ENCODE results near the gene OR6N1.

OR6N1 gene, protein sequence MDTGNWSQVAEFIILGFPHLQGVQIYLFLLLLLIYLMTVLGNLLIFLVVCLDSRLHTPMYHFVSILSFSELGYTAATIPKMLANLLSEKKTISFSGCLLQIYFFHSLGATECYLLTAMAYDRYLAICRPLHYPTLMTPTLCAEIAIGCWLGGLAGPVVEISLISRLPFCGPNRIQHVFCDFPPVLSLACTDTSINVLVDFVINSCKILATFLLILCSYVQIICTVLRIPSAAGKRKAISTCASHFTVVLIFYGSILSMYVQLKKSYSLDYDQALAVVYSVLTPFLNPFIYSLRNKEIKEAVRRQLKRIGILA

DNA sequence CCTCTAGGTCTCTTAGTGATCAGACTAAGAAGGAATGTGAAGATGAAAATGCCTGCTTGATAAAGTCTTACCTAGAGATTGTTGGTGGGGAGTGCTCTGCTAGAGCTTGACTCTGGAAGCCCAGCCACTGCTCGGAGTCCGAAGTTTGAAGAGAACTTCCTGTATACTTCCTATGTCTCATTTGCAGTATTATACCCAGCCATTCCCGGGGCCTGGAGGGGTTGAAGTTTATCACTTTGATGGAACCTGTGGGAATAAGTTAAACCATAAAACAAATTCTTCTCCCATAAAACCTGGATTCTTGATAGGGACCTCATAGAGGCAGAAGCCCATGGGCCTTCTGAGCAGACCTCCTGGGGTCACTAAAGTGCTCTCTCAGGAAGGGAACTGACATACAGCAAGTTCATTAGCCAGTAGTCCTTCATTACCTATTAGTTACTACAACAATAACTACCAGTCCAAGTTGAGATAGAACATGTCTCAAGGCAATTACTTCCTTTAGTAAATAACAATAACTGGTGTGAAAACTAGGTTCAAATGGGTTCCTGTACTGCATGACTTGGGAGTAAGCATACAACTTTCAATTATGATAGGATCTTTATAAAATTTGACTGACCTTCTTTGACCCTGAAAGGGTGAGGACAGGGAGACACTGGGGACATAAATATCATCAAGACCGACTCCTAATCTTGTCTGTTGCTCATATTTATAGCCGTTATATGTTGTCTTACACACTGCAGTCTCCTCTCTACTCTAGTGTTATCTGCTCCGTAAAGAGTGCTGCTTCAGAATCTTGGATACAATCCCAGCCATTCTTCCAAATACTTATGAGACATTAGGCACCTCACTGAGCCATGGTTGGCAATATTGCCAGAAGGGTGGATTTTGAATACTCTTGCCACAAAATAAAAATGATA is at the start of gene OR6N1:
Gene OR6N1, minus strand, starts transcription at position 246 of the 917 bp plus-strand sequence. CDS start 5,513 bp downstream, outside the sequence.
- DNase-seq (ENCODE audit: low read depth) = no peak
- no peak within 1 kb of the TSS for H3K4me3 ChIP-seq (ENCODE audit: low read depth, low read length)

DNA sequence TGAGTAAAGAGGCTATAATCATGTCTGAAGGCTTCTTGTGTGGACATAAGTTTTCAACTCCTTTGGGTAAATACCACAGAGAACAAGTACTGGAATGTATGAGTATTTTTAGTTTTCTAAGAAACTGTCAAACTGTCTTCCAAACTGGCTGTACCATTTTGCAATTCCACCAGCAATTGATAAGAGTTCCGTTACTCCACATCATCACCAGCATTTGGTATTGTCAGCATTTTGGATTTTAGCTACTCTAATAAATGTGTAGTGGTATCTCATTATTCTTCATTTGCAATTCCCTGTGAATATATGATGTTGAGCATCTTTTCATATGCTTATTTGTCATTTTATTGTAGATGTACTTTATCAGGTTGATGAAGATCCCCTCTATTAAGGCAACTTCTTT is 49.7 kb upstream of the OR6N1 start:
- no peak overlapping the region for H3K4me3 ChIP-seq (ENCODE audit: low read depth, low read length)
- no peak for DNase-seq (ENCODE audit: low read depth)

DNA sequence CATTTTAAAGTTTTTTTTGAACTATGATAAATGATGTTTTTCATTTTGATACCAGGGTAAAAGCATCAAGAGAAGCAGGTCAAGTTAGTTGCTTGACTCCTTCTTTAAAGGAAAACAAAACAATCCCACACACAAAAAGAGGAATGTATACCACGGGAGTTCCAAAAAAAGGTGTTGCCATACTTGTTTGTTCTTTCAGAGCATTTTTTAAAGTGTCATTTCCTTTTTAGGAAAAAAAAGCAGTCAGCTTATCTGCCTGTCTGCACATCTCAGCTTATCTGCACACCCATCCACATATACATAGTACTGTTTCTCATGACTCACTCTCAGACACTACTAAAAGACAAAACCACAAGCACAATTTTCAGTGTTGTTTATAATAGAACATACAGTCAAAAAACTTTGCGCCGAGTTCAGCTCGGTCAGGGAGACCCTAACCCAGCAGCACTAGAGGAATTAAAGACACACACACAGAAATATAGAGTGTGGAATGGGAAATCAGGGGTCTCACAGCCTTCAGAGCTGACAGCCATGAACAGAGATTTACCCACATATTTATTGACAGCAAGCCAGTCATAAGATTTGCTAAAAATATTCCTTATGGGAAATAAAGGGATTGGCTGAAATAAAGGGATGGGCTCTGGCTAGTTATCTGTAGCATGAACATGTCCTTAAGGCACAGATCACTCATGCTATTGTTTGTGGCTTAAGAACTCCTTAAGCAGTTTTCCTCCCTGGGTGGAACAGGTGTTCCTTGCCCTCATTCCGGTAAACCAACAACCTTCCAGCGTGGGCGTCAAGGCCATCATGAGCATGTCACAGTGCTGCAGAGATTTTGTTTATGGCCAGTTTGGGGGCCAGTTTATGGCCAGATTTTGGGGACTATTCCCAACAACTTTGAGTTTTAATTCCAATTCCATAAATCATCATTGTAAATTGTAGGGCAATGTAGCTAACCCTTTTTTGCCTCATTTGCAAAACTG is 47.8 kb upstream of the OR6N1 start:
- H3K4me3 ChIP-seq (ENCODE audit: low read depth, low read length) = no peak overlapping the region
- DNase-seq (ENCODE audit: low read depth) = no peak

DNA sequence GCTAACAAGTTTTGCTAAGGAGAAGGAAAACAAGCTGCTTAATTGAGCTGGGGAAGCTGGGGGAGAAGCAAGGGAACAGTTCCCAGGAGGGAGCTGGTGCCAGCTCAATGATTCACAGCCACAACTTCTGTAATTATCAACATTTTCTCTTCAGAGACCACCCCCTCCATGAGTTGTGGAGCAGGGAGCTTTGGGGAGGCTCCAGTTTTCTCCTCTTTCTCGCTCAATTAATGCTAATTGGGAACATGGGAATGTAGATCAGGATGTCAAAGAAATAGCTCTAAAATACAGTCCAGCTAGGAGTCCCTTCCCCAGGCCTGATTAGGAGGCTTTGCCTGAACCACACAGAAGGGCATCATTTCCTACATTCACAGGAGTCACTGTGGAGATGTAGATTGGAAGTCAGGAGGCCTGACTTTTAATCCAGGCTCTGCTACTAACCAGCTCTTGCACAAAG is 47.0 kb upstream of the OR6N1 start:
- DNase-seq (ENCODE audit: low read depth) = no peak
- H3K4me3 ChIP-seq (ENCODE audit: low read depth, low read length) = no peak overlapping the region

DNA sequence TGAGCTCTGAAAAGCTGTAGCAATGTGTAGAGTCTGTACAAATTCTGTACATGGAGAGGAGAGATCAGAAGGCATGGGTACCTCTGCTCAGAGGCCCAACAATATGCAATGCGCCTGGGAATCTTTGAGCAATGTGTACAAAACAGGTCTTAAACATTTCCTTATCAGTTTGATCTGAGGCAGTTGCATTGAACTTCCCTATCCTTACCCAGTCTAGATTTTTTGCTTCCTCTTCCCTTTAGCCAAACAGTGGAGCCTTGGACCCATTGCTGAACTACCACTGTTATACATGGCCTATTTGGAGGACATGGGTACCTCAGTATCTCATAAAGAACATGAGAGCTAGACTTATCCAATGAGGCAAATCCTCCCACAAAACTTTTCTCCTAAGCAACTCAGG is 46.6 kb upstream of the OR6N1 start:
- no peak for DNase-seq (ENCODE audit: low read depth)
- H3K4me3 ChIP-seq (ENCODE audit: low read depth, low read length) = no peak overlapping the region

GRCh38 chr1:158814970-158815369 is 43.0 kb upstream of the OR6N1 start:
- DNase-seq (ENCODE audit: low read depth) = no peak
- H3K4me3 ChIP-seq (ENCODE audit: low read depth, low read length) = no peak overlapping the region

GRCh38 chr1:158813164-158813563 is 41.2 kb upstream of the OR6N1 start:
- DNase-seq (ENCODE audit: low read depth) = no peak
- H3K4me3 ChIP-seq (ENCODE audit: low read depth, low read length) = no peak overlapping the region

DNA sequence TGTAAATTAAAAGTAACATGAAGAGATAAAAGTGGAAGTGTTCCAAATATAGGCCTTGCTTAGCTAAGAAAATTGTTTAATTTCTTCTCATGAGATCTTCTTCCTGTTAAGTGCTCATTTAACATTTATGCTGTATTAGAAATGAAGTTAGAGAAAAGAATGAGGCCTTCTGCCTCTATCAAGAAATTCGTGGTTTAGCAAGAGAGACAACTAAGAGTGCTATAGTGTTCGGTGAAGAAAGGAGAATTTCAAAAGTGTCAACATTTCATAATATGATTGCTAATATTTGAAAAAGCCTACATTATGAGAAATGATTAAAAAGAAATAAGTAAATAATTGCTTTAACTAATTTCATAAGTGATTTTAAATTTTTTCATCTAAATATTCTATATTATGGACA is 40.3 kb upstream of the OR6N1 start:
- H3K4me3 ChIP-seq (ENCODE audit: low read depth, low read length) = no peak overlapping the region
- no peak for DNase-seq (ENCODE audit: low read depth)

DNA sequence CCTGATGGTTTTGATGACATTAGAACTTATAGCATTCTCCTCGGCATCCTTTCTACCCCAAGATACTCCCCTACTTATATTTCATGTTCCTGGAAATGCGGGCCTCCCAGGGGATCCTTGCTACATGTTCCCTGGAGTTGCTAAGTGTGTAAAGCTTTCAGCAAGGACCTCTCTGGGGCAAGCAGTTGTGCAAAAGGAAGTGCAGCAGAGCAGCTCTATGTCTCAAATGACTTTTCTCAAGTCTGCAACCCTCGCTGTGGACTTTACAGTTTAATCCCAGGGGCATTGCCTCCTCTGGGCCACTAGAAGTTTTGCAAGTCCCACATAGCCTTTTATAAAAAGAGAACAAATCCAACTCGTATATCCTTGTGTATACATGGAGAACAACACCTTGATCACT is 38.3 kb upstream of the OR6N1 start:
- DNase-seq (ENCODE audit: low read depth) = no peak
- H3K4me3 ChIP-seq (ENCODE audit: low read depth, low read length) = no peak overlapping the region

DNA sequence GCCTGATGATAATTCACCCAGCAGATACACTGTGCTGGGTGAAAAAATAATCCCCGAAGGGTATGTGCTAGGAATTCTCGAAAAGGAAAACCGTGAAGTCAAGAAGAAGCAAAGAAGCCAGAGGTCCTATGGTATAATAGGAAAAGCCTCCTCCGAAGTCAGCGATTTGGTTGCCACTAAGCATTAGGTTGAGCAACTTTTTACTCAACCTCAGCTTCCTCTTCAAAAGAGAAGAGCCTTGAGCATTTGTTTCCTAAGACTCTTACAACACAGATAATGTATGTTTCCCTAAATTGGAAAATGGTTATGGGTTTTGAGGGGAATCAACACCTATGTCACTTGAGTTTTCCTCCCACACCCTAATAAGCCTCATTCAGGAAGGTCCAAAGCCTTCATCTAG is 37.9 kb upstream of the OR6N1 start:
- DNase-seq (ENCODE audit: low read depth) = no peak
- no peak overlapping the region for H3K4me3 ChIP-seq (ENCODE audit: low read depth, low read length)

- no peak overlapping the region for H3K4me3 ChIP-seq (ENCODE audit: low read depth, low read length)
- DNase-seq (ENCODE audit: low read depth) = no peak
Measured at GRCh38 chr1:158809256-158809655, 37.3 kb upstream of the OR6N1 start.

- no peak overlapping the region for H3K4me3 ChIP-seq (ENCODE audit: low read depth, low read length)
- DNase-seq (ENCODE audit: low read depth) = no peak
Measured at GRCh38 chr1:158806916-158807536, 35.0 kb upstream of the OR6N1 start.

- no peak for DNase-seq (ENCODE audit: low read depth)
- H3K4me3 ChIP-seq (ENCODE audit: low read depth, low read length) = no peak overlapping the region
Measured at GRCh38 chr1:158803678-158804077, 31.7 kb upstream of the OR6N1 start.

DNA sequence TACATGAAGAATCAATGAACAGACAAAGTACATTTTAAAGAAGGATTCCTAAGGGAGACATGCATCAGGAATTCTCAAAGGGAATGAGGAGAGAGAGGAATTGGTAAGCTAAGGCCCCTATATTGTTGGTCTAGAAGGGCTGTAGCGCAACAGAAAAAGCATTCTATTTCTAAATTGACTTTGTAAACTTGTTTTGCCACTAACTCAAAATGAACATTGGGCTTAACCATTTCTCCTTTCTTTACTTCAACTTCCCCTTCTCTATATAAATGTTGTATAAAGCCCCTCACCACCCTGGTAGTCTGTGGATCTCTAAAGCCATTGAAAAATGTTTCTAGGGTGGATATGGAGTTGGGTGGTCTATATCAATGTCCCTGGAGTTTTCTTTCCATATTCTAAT is 29.4 kb upstream of the OR6N1 start:
- no peak overlapping the region for H3K4me3 ChIP-seq (ENCODE audit: low read depth, low read length)
- no peak for DNase-seq (ENCODE audit: low read depth)

- DNase-seq (ENCODE audit: low read depth) = no peak
- no peak overlapping the region for H3K4me3 ChIP-seq (ENCODE audit: low read depth, low read length)
Measured at GRCh38 chr1:158800526-158800925, 28.5 kb upstream of the OR6N1 start.

- no peak for DNase-seq (ENCODE audit: low read depth)
Measured at GRCh38 chr1:158799689-158800088, 27.7 kb upstream of the OR6N1 start.

GRCh38 chr1:158798531-158798930 is 26.5 kb upstream of the OR6N1 start:
- no peak overlapping the region for H3K4me3 ChIP-seq (ENCODE audit: low read depth, low read length)
- no peak for DNase-seq (ENCODE audit: low read depth)

More at GRCh38 chr1:158799689-158800088, 27.7 kb upstream of the OR6N1 start:
- no peak overlapping the region for H3K4me3 ChIP-seq (ENCODE audit: low read depth, low read length)

DNA sequence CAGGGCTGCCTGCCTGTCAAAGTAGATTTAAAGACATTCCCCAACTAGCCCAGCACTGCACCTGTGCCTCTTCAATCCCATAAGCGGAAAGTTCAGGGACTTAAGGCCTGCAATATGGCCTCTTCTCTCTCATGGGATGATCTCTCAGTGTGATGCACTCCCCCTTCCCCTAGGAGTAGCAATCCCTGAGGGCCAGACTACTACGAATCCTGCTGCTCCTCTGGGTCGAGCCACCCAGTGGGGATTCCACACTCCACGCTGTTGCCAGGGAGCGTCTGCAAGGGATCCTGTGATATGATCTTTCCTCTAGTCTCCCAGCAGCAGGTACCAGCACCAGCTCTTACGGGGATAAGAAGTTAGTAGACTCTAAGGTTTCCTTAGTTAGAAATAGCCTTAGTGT is 22.3 kb upstream of the OR6N1 start:
- no peak overlapping the region for H3K4me3 ChIP-seq (ENCODE audit: low read depth, low read length)
- DNase-seq (ENCODE audit: low read depth) = no peak

GRCh38 chr1:158793604-158794003 is 21.6 kb upstream of the OR6N1 start:
- DNase-seq (ENCODE audit: low read depth) = no peak
- no peak overlapping the region for H3K4me3 ChIP-seq (ENCODE audit: low read depth, low read length)
